Transverse colon (tissue), 4 donors: ENCODE measurements around the gene MCRIP2. TPM values are rescaled to one million over a fixed set of nuclear protein-coding genes. Genes with fewer than 3 reads are reported as not detected.

ENCODE experiments used
- DNase-seq: peaks from one replicate; pipeline ENCODE4 v3.0.0-alpha.2; 2019
- H3K27ac ChIP-seq, 4 donors: fragments of 200-600 bp; sonication (generic); 2 replicates each; pipeline ENCODE4 v1.5.1; 2016 to 2018; ENCODE audit warnings: inconsistent platforms in 4 of 4
- H3K27me3 ChIP-seq: fragments of 200-600 bp; sonication (generic); 2 replicates; pipeline ENCODE4 v1.5.1; 2017; ENCODE audit warnings: inconsistent platforms
- H3K36me3 ChIP-seq, 4 donors: fragments of 200-600 bp; sonication (generic); 2 replicates each; pipeline ENCODE4 v1.5.1; 2017 to 2019; ENCODE audit warnings: inconsistent platforms in 4 of 4
- H3K4me1 ChIP-seq, 4 donors: fragments of 200-600 bp; sonication (generic); 2 replicates each; pipeline ENCODE4 v1.5.1; 2017 to 2020; ENCODE audit warnings: inconsistent platforms in 4 of 4
- H3K4me3 ChIP-seq, 4 donors: fragments of 200-600 bp; sonication (generic); 1 replicate in 1 of 4; 2 replicates in 3 of 4; pipeline versions ENCODE4 v1.5.1 to v1.6.1; 2017 to 2019; ENCODE audit warnings: inconsistent platforms in 4 of 4
- H3K9me3 ChIP-seq, 2 donors: fragments of 200-600 bp; sonication (generic); 2 replicates each; pipeline ENCODE4 v1.5.1; 2017 to 2019; ENCODE audit warnings: inconsistent platforms in 2 of 2
- CTCF ChIP-seq, 5 experiments: fragments of 200-600 bp in 3 of 5; fragments of 450-650 bp in 2 of 5; sonication (generic) in 3 of 5; IDR thresholded peaks; 1 replicate in 2 of 5; 2 replicates in 3 of 5; pipeline ENCODE4 v1.5.1; 2016 to 2017; ENCODE audit warnings: antibody characterized with exemption in 5 of 5, inconsistent platforms in 3 of 5, mild to moderate bottlenecking in 2 of 5, moderate library complexity in 1 of 5
- EP300 ChIP-seq: sonication (generic); formaldehyde crosslinking; IDR thresholded peaks from one replicate; pipeline ENCODE4 v1.6.1; 2017; ENCODE audit warnings: antibody characterized with exemption, low read depth
- POLR2A ChIP-seq: fragments of 450-650 bp; IDR thresholded peaks from one replicate; pipeline ENCODE4 v1.6.1; 2016; ENCODE audit warnings: antibody characterized with exemption, mild to moderate bottlenecking, moderate library complexity
- POLR2AphosphoS5 ChIP-seq, 3 donors: sonication (generic); formaldehyde crosslinking; IDR thresholded peaks; one replicate each; pipeline ENCODE4 v1.6.1; 2016; ENCODE audit warnings: antibody characterized with exemption in 3 of 3
- WGBS, 2 donors: methylation state at CpG; one replicate each; pipeline ENCODE4 v1.1.5; 2018; ENCODE audit warnings: low coverage in 1 of 2; 5-methylcytosine and 5-hydroxymethylcytosine counted together
- in situ Hi-C, 4 donors: fragments of 200-750 bp; cut with MboI; loops; one replicate each; pipeline versions ENCODE4 v1.15.0 to v1.15.1; 2017; ENCODE audit warnings: low sequenced_read_pairs in 3 of 4, low pct_ligation_motif_present in 1 of 4, low pct_unique_long_range_greater_than_20kb in 1 of 4
- intact Hi-C: fragments of 100-400 bp; cut with DNase I; formaldehyde crosslinking; loops from one replicate; pipeline ENCODE4 v1.15.1; 2023; ENCODE audit warnings: low total_unique reads
- total RNA-seq, 4 donors: library from RNA; depleted of rRNA; stranded (reverse); fragments of >200 nt; gene quantifications; one replicate each; pipeline ENCODE4 v1.1.0, GENCODE V29; 2016

The MCRIP2 gene
- total RNA-seq, 4 donors from 2014 or later = 158 to 267 (median 211) TPM

- 98 to 100% methylated on average over 2 to 64 of the region's 74 CpGs for WGBS, 2 donors
Measured at GRCh38 chr16:633336-634050, 8.1 kb upstream of the MCRIP2 start.

GRCh38 chr16:634051-634670 lies 7.5 kb upstream of the MCRIP2 start:
- Histone ChIP-seq H3K4me3 (no peak overlapping the region), H3K27me3 (no peaks in the 10 kb centered on the region), H3K9me3 (no peaks in the 10 kb centered on the region), H3K4me1 (peaks cover 11 to 33% (median 28%) of the 10 kb centered on the region in 4 donors), H3K36me3 (no peaks in the 10 kb centered on the region), H3K27ac (no peak overlapping the region)
- in situ Hi-C loops (no loop called here), intact Hi-C loops (no loop called here)
- WGBS, 2 donors = 89% methylated on average over 22 of the region's 22 CpGs; no CpG with 5 or more reads in 1 of the 2 donors
- no peak for TF ChIP-seq POLR2A
- no peak for TF ChIP-seq CTCF (IDR thresholded peaks at IDR 0.05)
- TF ChIP-seq EP300 = no peak
- DNase-seq = no peak

More at GRCh38 chr16:633336-634050, 8.1 kb upstream of the MCRIP2 start:
- Histone ChIP-seq H3K9me3 (no peaks in the 10 kb centered on the region), H3K36me3 (no peaks in the 10 kb centered on the region), H3K4me1 (peaks cover 11 to 33% (median 28%) of the 10 kb centered on the region in 4 donors), H3K27me3 (no peaks in the 10 kb centered on the region), H3K4me3 (no peak overlapping the region), H3K27ac (no peak overlapping the region)
- intact Hi-C loops = no loop called here
- no peak for TF ChIP-seq EP300
- TF ChIP-seq POLR2A = no peak
- TF ChIP-seq CTCF (IDR thresholded peaks at IDR 0.05) = no peak
- TF ChIP-seq POLR2AphosphoS5 (IDR thresholded peaks at IDR 0.05) = no peak
- DNase-seq = no peak
- in situ Hi-C loops = no loop called here

- DNase-seq = no peak
- H3K27ac ChIP-seq = no peak overlapping the region
- intact Hi-C loops (no loop called here), in situ Hi-C loops (no loop called here)
- TF ChIP-seq POLR2A (no peak), EP300 (no peak), CTCF (IDR thresholded peaks at IDR 0.05) (no peak), POLR2AphosphoS5 (IDR thresholded peaks at IDR 0.05) (no peak)
- H3K4me1 ChIP-seq = peaks cover 11 to 29% (median 28%) of the 10 kb centered on the region in 4 donors
- peak overlapping the region in 1 of 4 donors; percentile 77 for H3K4me3 ChIP-seq
- no peaks in the 10 kb centered on the region for H3K27me3 ChIP-seq
- no peaks in the 10 kb centered on the region for H3K36me3 ChIP-seq
- 76% methylated on average over 7 of the region's 7 CpGs; no CpG with 5 or more reads in 1 of the 2 donors for WGBS, 2 donors
- H3K9me3 ChIP-seq = no peaks in the 10 kb centered on the region
Measured at GRCh38 chr16:634996-635395, 6.6 kb upstream of the MCRIP2 start.

- 3% methylated on average over 41 of the region's 55 CpGs; no CpG with 5 or more reads in 1 of the 2 donors for WGBS, 2 donors
- no peaks in the 10 kb centered on the region for H3K9me3 ChIP-seq
- H3K27ac ChIP-seq = peak overlapping the region; percentile 96 to 100 (median 98)
- intact Hi-C loops = loop anchor here (1.0 kb wide), 1 partner anchor 46 kb away; no protein-coding TSS in a partner anchor
- in situ Hi-C loops = no loop called here
- H3K4me1 ChIP-seq = peaks cover 11 to 25% (median 24%) of the 10 kb centered on the region in 4 donors
- no peaks in the 10 kb centered on the region for H3K27me3 ChIP-seq
- H3K36me3 ChIP-seq = no peaks in the 10 kb centered on the region
- H3K4me3 ChIP-seq = peak overlapping the region; percentile 73 to 94 (median 79)
- DNase-seq = no peak
- TF ChIP-seq POLR2A (no peak), EP300 (no peak), POLR2AphosphoS5 (IDR thresholded peaks at IDR 0.05) (no peak), CTCF (IDR thresholded peaks at IDR 0.05) (no peak)
Measured at GRCh38 chr16:635573-636205, 5.9 kb upstream of the MCRIP2 start.
